Fibroblast of lung (primary cell): ENCODE results near the gene HAAO. TPM values are rescaled to one million over a fixed set of nuclear protein-coding genes. Genes with fewer than 3 reads are reported as not detected.

Experiments
- DNase-seq, 2 donors: peaks; one replicate each; pipeline versions ENCODE4 v3.0.0 to v3.0.0-alpha.2; 2010; ENCODE audit warnings: low read depth in 2 of 2
- H2AFZ ChIP-seq: 2 replicates; pipeline ENCODE4 v1.5.1; 2012; ENCODE audit warnings: low read length, control low read depth, inconsistent platforms
- H3K27ac ChIP-seq: 2 replicates; pipeline ENCODE4 v1.5.1; 2011; ENCODE audit warnings: low read length, control low read depth; ENCODE audit not compliant: insufficient read depth
- H3K27me3 ChIP-seq: 2 replicates; pipeline ENCODE4 v1.5.1; 2011; ENCODE audit warnings: mild to moderate bottlenecking, low read length; ENCODE audit not compliant: control insufficient read depth, insufficient read depth
- H3K36me3 ChIP-seq: 2 replicates; pipeline ENCODE4 v1.5.1; 2011; ENCODE audit warnings: low read length; ENCODE audit not compliant: control insufficient read depth, insufficient read depth
- H3K4me1 ChIP-seq: 2 replicates; pipeline ENCODE4 v1.5.1; 2011; ENCODE audit warnings: low read length; ENCODE audit not compliant: control insufficient read depth, insufficient read depth; ENCODE audit errors: extremely low read depth
- H3K4me2 ChIP-seq: 2 replicates; pipeline ENCODE4 v1.5.1; 2011; ENCODE audit warnings: low read length, control low read depth; ENCODE audit not compliant: insufficient read depth; ENCODE audit errors: extremely low read depth
- H3K4me3 ChIP-seq, 4 experiments: fragments of 200-600 bp in 1 of 4; sonication (generic) in 1 of 4; replicated peaks in 1 of 4; 2 replicates each; pipeline ENCODE4 v1.5.1; 2011 to 2016; ENCODE audit warnings: low read length in 4 of 4, low read depth in 3 of 4, mild to moderate bottlenecking in 3 of 4, control low read depth in 2 of 4, inconsistent platforms in 1 of 4, mixed read lengths in 1 of 4; ENCODE audit not compliant: insufficient read depth in 1 of 4; ENCODE audit errors: control extremely low read depth in 1 of 4
- H3K79me2 ChIP-seq: 2 replicates; pipeline ENCODE4 v1.5.1; 2012; ENCODE audit warnings: mild to moderate bottlenecking, low read length, inconsistent platforms; ENCODE audit not compliant: control insufficient read depth, insufficient read depth
- H3K9ac ChIP-seq: 2 replicates; pipeline ENCODE4 v1.5.1; 2011; ENCODE audit warnings: mild to moderate bottlenecking, low read length, control low read depth; ENCODE audit not compliant: insufficient read depth
- H3K9me3 ChIP-seq: 2 replicates; pipeline ENCODE4 v1.5.1; 2012; ENCODE audit warnings: low read depth, low read length; ENCODE audit not compliant: control insufficient read depth, insufficient read depth
- H4K20me1 ChIP-seq: 2 replicates; pipeline ENCODE4 v1.5.1; 2011; ENCODE audit warnings: low read length; ENCODE audit not compliant: control insufficient read depth, insufficient read depth; ENCODE audit errors: extremely low read depth
- CTCF ChIP-seq, 2 donors: IDR thresholded peaks in 1 of 2; conservative IDR thresholded peaks in 1 of 2; 1 replicate in 1 of 2; 2 replicates in 1 of 2; pipeline ENCODE4 v1.5.1; 2011 to 2012; ENCODE audit warnings: low read length in 2 of 2, control low read depth in 1 of 2, inconsistent platforms in 1 of 2, low read depth in 1 of 2, mild to moderate bottlenecking in 1 of 2
- EZH2 ChIP-seq: IDR thresholded peaks from 2 replicates; pipeline ENCODE4 v1.5.1; 2012; ENCODE audit warnings: low read length, control low read depth, mild to moderate bottlenecking; ENCODE audit errors: missing control alignments
- polyA plus RNA-seq, 2 donors: library from polyadenylated mRNA; depleted of rRNA in 1 of 2; stranded (reverse) in 1 of 2; unstranded in 1 of 2; fragments of >200 nt; gene quantifications; 2 replicates each; pipeline ENCODE4 v1.2.1, GENCODE V29; 2011 to 2012; ENCODE audit warnings: missing spikeins in 1 of 2
- total RNA-seq: library from RNA; depleted of rRNA; stranded (reverse); fragments of >200 nt; gene quantifications from 2 replicates; pipeline ENCODE4 v1.2.1, GENCODE V29; 2014

Gene HAAO
- total and polyA plus RNA-seq, 2 donors (not counting 1 experiment from before 2014, with no cell fraction given) = 0.58 to 4.1 TPM

- no peaks in the 10 kb centered on the region for H3K79me2 ChIP-seq
- peaks cover 10% of the 10 kb centered on the region for H3K4me1 ChIP-seq
- peak overlapping the region in 1 of 4 experiments; percentile 8 for H3K4me3 ChIP-seq
- H3K4me2 ChIP-seq = peak overlapping the region; percentile 63
- no peak for TF ChIP-seq EZH2
- peak; percentile 78 to 81 for TF ChIP-seq CTCF (conservative IDR thresholded peaks at IDR 0.05 in 1 of 2, IDR thresholded peaks at IDR 0.05 in 1 of 2; ENCODE audit: low read depth in 1 of 2, low read length in 2 of 2)
- H3K27me3 ChIP-seq = peaks cover 1% of the 10 kb centered on the region
- no peaks in the 10 kb centered on the region for H4K20me1 ChIP-seq
- no peak overlapping the region for H3K9ac ChIP-seq
- peak overlapping the region; percentile 94 for H2AFZ ChIP-seq
- DNase-seq = peak; percentile 67 to 83
- H3K27ac ChIP-seq = no peak overlapping the region
- no peaks in the 10 kb centered on the region for H3K9me3 ChIP-seq
- no peaks in the 10 kb centered on the region for H3K36me3 ChIP-seq
Observed at GRCh38 chr2:42827647-42828486, 35.5 kb upstream of the HAAO start.

DNA sequence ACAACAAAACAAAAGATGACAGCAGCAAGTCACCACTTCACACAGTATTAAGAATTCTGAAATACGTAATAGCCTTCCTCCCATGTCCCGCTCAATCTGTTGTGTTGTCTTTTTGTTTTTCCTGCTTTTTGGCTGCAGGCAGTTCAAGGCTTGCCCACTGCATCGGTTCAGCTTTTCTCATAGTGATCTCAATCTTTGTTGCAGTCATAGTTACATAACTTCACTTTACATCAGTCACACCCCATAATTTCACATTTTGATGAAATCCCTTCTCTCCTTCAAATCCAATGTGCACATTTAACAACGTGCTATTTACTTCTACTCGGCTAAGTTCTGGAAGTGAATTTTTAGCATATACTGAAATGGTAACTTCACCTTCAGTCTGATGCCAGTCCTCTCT is 33.8 kb upstream of the HAAO start:
- Histone ChIP-seq H3K36me3 (no peaks in the 10 kb centered on the region), H3K4me1 (peaks cover 10% of the 10 kb centered on the region), H3K79me2 (no peaks in the 10 kb centered on the region), H3K27me3 (peaks cover 3% of the 10 kb centered on the region), H3K4me2 (no peak overlapping the region), H2AFZ (no peak overlapping the region), H3K27ac (no peak overlapping the region), H3K9ac (no peak overlapping the region), H3K4me3 (no peak overlapping the region), H3K9me3 (no peaks in the 10 kb centered on the region), H4K20me1 (no peaks in the 10 kb centered on the region)
- DNase-seq = no peak
- no peak for TF ChIP-seq CTCF (conservative IDR thresholded peaks at IDR 0.05 in 1 of 2, IDR thresholded peaks at IDR 0.05 in 1 of 2; ENCODE audit: low read depth in 1 of 2, low read length in 2 of 2)
- TF ChIP-seq EZH2 = no peak

DNA sequence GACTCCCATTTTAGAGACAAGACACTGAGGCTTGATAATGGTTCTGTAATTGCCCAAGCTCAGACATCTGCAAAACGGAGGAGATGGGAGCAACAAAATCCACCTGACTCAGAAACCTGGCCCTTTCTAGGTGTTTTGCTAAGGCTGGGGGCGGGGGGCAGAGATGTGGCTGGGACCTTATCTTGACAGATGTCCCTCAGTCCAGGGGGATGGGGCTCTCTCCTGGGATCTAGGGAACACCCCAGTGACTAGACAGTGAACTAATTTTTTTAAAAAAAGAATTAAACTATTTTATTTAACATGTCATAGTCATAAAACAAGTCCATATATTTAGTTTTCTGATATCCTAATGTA is 32.0 kb upstream of the HAAO start:
- Histone ChIP-seq H3K79me2 (no peaks in the 10 kb centered on the region), H3K4me2 (no peak overlapping the region), H4K20me1 (no peaks in the 10 kb centered on the region), H3K36me3 (no peaks in the 10 kb centered on the region), H3K4me1 (peaks cover 7% of the 10 kb centered on the region), H3K4me3 (no peak overlapping the region), H3K9me3 (no peaks in the 10 kb centered on the region), H3K9ac (no peak overlapping the region), H3K27me3 (peaks cover 3% of the 10 kb centered on the region), H2AFZ (no peak overlapping the region), H3K27ac (no peak overlapping the region)
- no peak for DNase-seq
- TF ChIP-seq EZH2 = no peak
- TF ChIP-seq CTCF (conservative IDR thresholded peaks at IDR 0.05 in 1 of 2, IDR thresholded peaks at IDR 0.05 in 1 of 2; ENCODE audit: low read depth in 1 of 2, low read length in 2 of 2) = no peak
